GM12878 (cell line): ENCODE results near the gene MCF2L2. TPM values are rescaled to one million over a fixed set of nuclear protein-coding genes. Genes with fewer than 3 reads are reported as not detected.

Source experiments
- ATAC-seq: fragments of 200-7000 bp; cut with Tn5 transposase; 3 replicates; pipeline ENCODE4 v1.9.1; 2020; ENCODE audit warnings: mild to moderate bottlenecking, moderate library complexity
- BruUV-seq: library from RNA; stranded (reverse); fragments of 400-500 nt; replicated peaks from 2 replicates; lab custom pipeline; 2021; lab: Mats Ljungman, UMichigan
- CTCF ChIA-PET: fragments of 300-600 bp; sonication (Branson Sonifier 250); formaldehyde crosslinking; extraction: SDS; loops from one replicate; lab custom pipeline; 2021; ENCODE audit warnings: inconsistent platforms; lab: Yijun Ruan, JAX
- POLR2A ChIA-PET: fragments of 350-600 bp; formaldehyde crosslinking; extraction: SDS; loops from one replicate; lab custom pipeline; 2021; ENCODE audit warnings: inconsistent platforms; lab: Charles Lee
- RAD21 ChIA-PET: fragments of 300-600 bp; sonication (Branson Sonifier 250); formaldehyde crosslinking; loops from one replicate; lab custom pipeline; 2023; ENCODE audit warnings: antibody characterized with exemption; ENCODE audit not compliant: unreplicated experiment; lab: Charles Lee
- SMC1A ChIA-PET: fragments of 300-600 bp; sonication (Branson Sonifier 250); formaldehyde crosslinking; loops from one replicate; lab custom pipeline; 2023; ENCODE audit not compliant: unreplicated experiment, uncharacterized antibody; lab: Charles Lee
- DNase-seq: peaks from one replicate; pipeline ENCODE4 v3.0.0-alpha.2; 2011; ENCODE audit warnings: low read depth, low spot score
- FAIRE-seq: peaks from 3 replicates; lab custom pipeline; 2011; peaks lifted over from hg19 to GRCh38; lab: Jason Lieb, UNC
- H2AFZ ChIP-seq: 2 replicates; pipeline ENCODE4 v1.6.0; 2011; ENCODE audit warnings: low read depth, low read length, control low read depth; ENCODE audit not compliant: control insufficient read depth
- H3K27ac ChIP-seq: 2 replicates; pipeline ENCODE4 v1.5.1; 2011; ENCODE audit warnings: control low read depth; ENCODE audit not compliant: control insufficient read depth, insufficient read depth
- H3K27me3 ChIP-seq, 2 experiments: replicated peaks in 1 of 2; 2 replicates each; pipeline versions ENCODE4 v1.6.0 to v1.6.1; 2011; ENCODE audit warnings: low read length in 1 of 2; ENCODE audit not compliant: control insufficient read depth in 2 of 2, insufficient read depth in 2 of 2
- H3K36me3 ChIP-seq, 2 experiments: 2 replicates each; pipeline ENCODE4 v1.5.1; 2011; ENCODE audit warnings: low read length in 1 of 2; ENCODE audit not compliant: control insufficient read depth in 2 of 2, insufficient read depth in 2 of 2
- H3K4me1 ChIP-seq: 2 replicates; pipeline ENCODE4 v1.6.1; 2011; ENCODE audit warnings: mild to moderate bottlenecking, low read length, moderate library complexity, mixed read lengths; ENCODE audit not compliant: control insufficient read depth, insufficient read depth
- H3K4me2 ChIP-seq: 2 replicates; pipeline ENCODE4 v1.6.0; 2011; ENCODE audit warnings: control low read depth; ENCODE audit not compliant: control insufficient read depth, insufficient read depth
- H3K4me3 ChIP-seq: fragments of 200-600 bp; sonication (generic); 2 replicates; pipeline ENCODE4 v1.5.1; 2016
- H3K79me2 ChIP-seq: 2 replicates; pipeline ENCODE4 v1.6.0; 2011; ENCODE audit warnings: low read length; ENCODE audit not compliant: control insufficient read depth, insufficient read depth
- H3K9ac ChIP-seq: 2 replicates; pipeline ENCODE4 v1.8.0; 2011; ENCODE audit warnings: low read length, control low read depth, mixed read lengths; ENCODE audit not compliant: control insufficient read depth, insufficient read depth
- H3K9me3 ChIP-seq: replicated peaks from 3 replicates; pipeline ENCODE4 v1.5.1; 2011; ENCODE audit warnings: mild to moderate bottlenecking, low read length; ENCODE audit not compliant: control insufficient read depth, insufficient read depth
- H4K20me1 ChIP-seq: 2 replicates; pipeline ENCODE4 v1.6.0; 2011; ENCODE audit not compliant: control insufficient read depth, insufficient read depth
- ZNF687 ChIP-seq: fragments of 450-650 bp; IDR thresholded peaks from 2 replicates; pipeline ENCODE4 v1.6.1; 2017; ENCODE audit warnings: mild to moderate bottlenecking, moderate library complexity
- WGBS: methylation state at CpG from one replicate; pipeline ENCODE4 v1.1.6; 2016; ENCODE audit warnings: low lambda C conversion rate; ENCODE audit not compliant: insufficient replicate concordance, insufficient coverage; ENCODE audit errors: missing lambda C conversion rate; 5-methylcytosine and 5-hydroxymethylcytosine counted together
- in situ Hi-C: fragments of 300-500 bp; cut with MboI; formaldehyde crosslinking; loops from 9 replicates; pipeline ENCODE4 v1.14.3; 2018; ENCODE audit warnings: mixed read lengths
- intact Hi-C: fragments of 100-400 bp; cut with micrococcal nuclease; formaldehyde crosslinking; loops from one replicate; pipeline ENCODE4 v1.14.2; 2022; ENCODE audit not compliant: unreplicated experiment
- polyA plus RNA-seq, 11 experiments: library from polyadenylated mRNA; depleted of rRNA in 4 of 11; unstranded in 6 of 11; stranded (reverse) in 5 of 11; fragments of >200 nt; fragmentation: Nextera tagmentation in 4 of 11; fragmentation: Illumina TruSeq in 1 of 11; extraction: Ambion mirVana in 4 of 11; extraction: Trizol in 1 of 11; gene quantifications; 1 replicate in 1 of 11; 2 replicates in 10 of 11; pipeline versions ENCODE4 v1.2.1 to v1.2.3, GENCODE V29; 2011 to 2016; ENCODE audit warnings: inconsistent platforms in 2 of 11, missing spikeins in 2 of 11, low read depth in 1 of 11
- total RNA-seq, 4 experiments: library from RNA; depleted of rRNA in 3 of 4; stranded (reverse); fragments of >200 nt in 3 of 4; fragmentation: Illumina TruSeq in 1 of 4; extraction: Trizol in 1 of 4; gene quantifications; 2 replicates each; pipeline versions ENCODE4 v1.2.1 to v1.2.3, GENCODE V29; 2013 to 2021
- TF ChIP-seq, protein P1 (sequence below): fragments of 450-650 bp; IDR thresholded peaks from 2 replicates; pipeline ENCODE4 v1.6.1; 2018; ENCODE audit warnings: borderline replicate concordance, mild to moderate bottlenecking; ENCODE audit not compliant: partially characterized antibody
- TF ChIP-seq, protein P2 (sequence below): fragments of 150-350 bp; IDR thresholded peaks from 2 replicates; pipeline ENCODE4 v1.6.1; 2014; ENCODE audit warnings: mild to moderate bottlenecking, low read depth, low read length

Gene MCF2L2
- total and polyA plus RNA-seq, 10 of the 15 experiments (the other 5 are each of a cell fraction or from before 2014, with no cell fraction given): 0.37 to 2.8 (median 1.4) TPM

GRCh38 chr3:183317271-183317670 lies 111.1 kb downstream of the MCF2L2 start:
- H3K4me3 ChIP-seq: no peak overlapping the region
- H3K36me3 ChIP-seq: no peaks in the 10 kb centered on the region
- ChIA-PET POLR2A (no interaction called here), RAD21 (no interaction called here), CTCF (no interaction called here), SMC1A (no interaction called here)
- no peak overlapping the region for H3K27ac ChIP-seq
- H3K4me2 ChIP-seq: no peak overlapping the region
- ATAC-seq: no peak
- H2AFZ ChIP-seq: no peak overlapping the region
- H3K9me3 ChIP-seq: no peaks in the 10 kb centered on the region
- no peak for FAIRE-seq
- 35% methylated on average over 8 of the region's 8 CpGs for WGBS
- H3K4me1 ChIP-seq: no peaks in the 10 kb centered on the region
- H4K20me1 ChIP-seq: no peaks in the 10 kb centered on the region
- H3K9ac ChIP-seq: no peak overlapping the region
- H3K79me2 ChIP-seq: no peaks in the 10 kb centered on the region
- H3K27me3 ChIP-seq: no peaks in the 10 kb centered on the region
- no peak for DNase-seq
- no TSS peak for BruUV-seq
- TF ChIP-seq, protein P1, sequence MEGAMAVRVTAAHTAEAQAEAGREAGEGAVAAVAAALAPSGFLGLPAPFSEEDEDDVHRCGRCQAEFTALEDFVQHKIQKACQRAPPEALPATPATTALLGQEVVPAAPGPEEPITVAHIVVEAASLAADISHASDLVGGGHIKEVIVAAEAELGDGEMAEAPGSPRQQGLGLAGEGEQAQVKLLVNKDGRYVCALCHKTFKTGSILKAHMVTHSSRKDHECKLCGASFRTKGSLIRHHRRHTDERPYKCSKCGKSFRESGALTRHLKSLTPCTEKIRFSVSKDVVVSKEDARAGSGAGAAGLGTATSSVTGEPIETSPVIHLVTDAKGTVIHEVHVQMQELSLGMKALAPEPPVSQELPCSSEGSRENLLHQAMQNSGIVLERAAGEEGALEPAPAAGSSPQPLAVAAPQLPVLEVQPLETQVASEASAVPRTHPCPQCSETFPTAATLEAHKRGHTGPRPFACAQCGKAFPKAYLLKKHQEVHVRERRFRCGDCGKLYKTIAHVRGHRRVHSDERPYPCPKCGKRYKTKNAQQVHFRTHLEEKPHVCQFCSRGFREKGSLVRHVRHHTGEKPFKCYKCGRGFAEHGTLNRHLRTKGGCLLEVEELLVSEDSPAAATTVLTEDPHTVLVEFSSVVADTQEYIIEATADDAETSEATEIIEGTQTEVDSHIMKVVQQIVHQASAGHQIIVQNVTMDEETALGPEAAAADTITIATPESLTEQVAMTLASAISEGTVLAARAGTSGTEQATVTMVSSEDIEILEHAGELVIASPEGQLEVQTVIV: no peak
- TF ChIP-seq, protein P2, sequence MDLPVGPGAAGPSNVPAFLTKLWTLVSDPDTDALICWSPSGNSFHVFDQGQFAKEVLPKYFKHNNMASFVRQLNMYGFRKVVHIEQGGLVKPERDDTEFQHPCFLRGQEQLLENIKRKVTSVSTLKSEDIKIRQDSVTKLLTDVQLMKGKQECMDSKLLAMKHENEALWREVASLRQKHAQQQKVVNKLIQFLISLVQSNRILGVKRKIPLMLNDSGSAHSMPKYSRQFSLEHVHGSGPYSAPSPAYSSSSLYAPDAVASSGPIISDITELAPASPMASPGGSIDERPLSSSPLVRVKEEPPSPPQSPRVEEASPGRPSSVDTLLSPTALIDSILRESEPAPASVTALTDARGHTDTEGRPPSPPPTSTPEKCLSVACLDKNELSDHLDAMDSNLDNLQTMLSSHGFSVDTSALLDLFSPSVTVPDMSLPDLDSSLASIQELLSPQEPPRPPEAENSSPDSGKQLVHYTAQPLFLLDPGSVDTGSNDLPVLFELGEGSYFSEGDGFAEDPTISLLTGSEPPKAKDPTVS: no peak
- TF ChIP-seq ZNF687: no peak
- intact Hi-C loops: no loop called here
- in situ Hi-C loops: no loop called here
